Measurements from ENCODE around the gene DCLRE1C.
"Not testable (repeated sequence)": the region's sequence is repeated elsewhere in the genome, so short reads cannot be mapped to it uniquely, and the experiment has no call there.

DCLRE1C gene

GRCh38 chr10:14958872-14959220 lies 5.0 kb upstream of the DCLRE1C start:
- H3K9me3 Mint-ChIP-seq: no peaks in the 10 kb centered on the region
- peak overlapping the region; percentile 97 for H3K4me3 Mint-ChIP-seq
- H3K27me3 Mint-ChIP-seq (ENCODE audit: low read depth): no peaks in the 10 kb centered on the region
- H3K4me1 Mint-ChIP-seq (ENCODE audit: low read depth): peaks cover 28% of the 10 kb centered on the region
- DNase-seq (ENCODE audit: low spot score): no peak
- peaks cover 1% of the 10 kb centered on the region for H3K36me3 Mint-ChIP-seq (ENCODE audit: low read depth)
- peak overlapping the region; percentile 98 for H3K27ac Mint-ChIP-seq

GRCh38 chr10:14954934-14955333 lies 1.0 kb upstream of the DCLRE1C start:
- Mint-ChIP-seq H3K27ac (peak overlapping the region; percentile 97), H3K4me1 (ENCODE audit: low read depth) (peaks cover 41% of the 10 kb centered on the region), H3K36me3 (ENCODE audit: low read depth) (peaks cover 21% of the 10 kb centered on the region), H3K27me3 (ENCODE audit: low read depth) (no peaks in the 10 kb centered on the region), H3K4me3 (peak overlapping the region; percentile 91), H3K9me3 (no peaks in the 10 kb centered on the region)
- DNase-seq (ENCODE audit: low spot score): no peak

GRCh38 chr10:14953424-14954000 lies 384 bp downstream of the DCLRE1C start:
- DNase-seq (ENCODE audit: low spot score): peak; percentile 17
- peaks cover 44% of the 10 kb centered on the region for H3K4me1 Mint-ChIP-seq (ENCODE audit: low read depth)
- H3K27me3 Mint-ChIP-seq (ENCODE audit: low read depth): no peaks in the 10 kb centered on the region
- H3K27ac Mint-ChIP-seq: peak overlapping the region; percentile 97
- no peaks in the 10 kb centered on the region for H3K9me3 Mint-ChIP-seq
- peak overlapping the region; percentile 91 for H3K4me3 Mint-ChIP-seq
- peaks cover 31% of the 10 kb centered on the region for H3K36me3 Mint-ChIP-seq (ENCODE audit: low read depth)

- H3K27ac Mint-ChIP-seq: peak overlapping the region; percentile 97
- DNase-seq (ENCODE audit: low spot score): no peak
- H3K36me3 Mint-ChIP-seq (ENCODE audit: low read depth): peaks cover 36% of the 10 kb centered on the region
- H3K4me3 Mint-ChIP-seq: peak overlapping the region; percentile 91
- H3K4me1 Mint-ChIP-seq (ENCODE audit: low read depth): peaks cover 43% of the 10 kb centered on the region
- no peaks in the 10 kb centered on the region for H3K27me3 Mint-ChIP-seq (ENCODE audit: low read depth)
- no peaks in the 10 kb centered on the region for H3K9me3 Mint-ChIP-seq
These were observed 959 bp downstream of the DCLRE1C start for GRCh38 chr10:14952851-14953423.

- peaks cover 58% of the 10 kb centered on the region for H3K36me3 Mint-ChIP-seq (ENCODE audit: low read depth)
- H3K4me1 Mint-ChIP-seq (ENCODE audit: low read depth): peaks cover 32% of the 10 kb centered on the region
- peak overlapping the region; percentile 54 for H3K4me3 Mint-ChIP-seq
- H3K9me3 Mint-ChIP-seq: no peaks in the 10 kb centered on the region
- no peak overlapping the region for H3K27ac Mint-ChIP-seq
- no peak for DNase-seq (ENCODE audit: low spot score)
- H3K27me3 Mint-ChIP-seq (ENCODE audit: low read depth): no peaks in the 10 kb centered on the region
These were observed 4.6 kb downstream of the DCLRE1C start for GRCh38 chr10:14949291-14949690.

- H3K27ac Mint-ChIP-seq: no peak overlapping the region
- H3K4me3 Mint-ChIP-seq: no peak overlapping the region
- peaks cover 28% of the 10 kb centered on the region for H3K4me1 Mint-ChIP-seq (ENCODE audit: low read depth)
- peaks cover 59% of the 10 kb centered on the region for H3K36me3 Mint-ChIP-seq (ENCODE audit: low read depth)
- DNase-seq (ENCODE audit: low spot score): no peak
- no peaks in the 10 kb centered on the region for H3K9me3 Mint-ChIP-seq
- no peaks in the 10 kb centered on the region for H3K27me3 Mint-ChIP-seq (ENCODE audit: low read depth)
These were observed 6.6 kb downstream of the DCLRE1C start for GRCh38 chr10:14947268-14947667.

GRCh38 chr10:14945108-14945507 lies 8.8 kb downstream of the DCLRE1C start:
- Mint-ChIP-seq H3K27me3 (ENCODE audit: low read depth) (no peaks in the 10 kb centered on the region), H3K27ac (no peak overlapping the region), H3K36me3 (ENCODE audit: low read depth) (peaks cover 50% of the 10 kb centered on the region), H3K9me3 (no peaks in the 10 kb centered on the region), H3K4me1 (ENCODE audit: low read depth) (peaks cover 16% of the 10 kb centered on the region), H3K4me3 (no peak overlapping the region)
- no peak for DNase-seq (ENCODE audit: low spot score)

GRCh38 chr10:14942950-14943338 lies 11.0 kb downstream of the DCLRE1C start:
- Mint-ChIP-seq H3K4me1 (ENCODE audit: low read depth) (peaks cover 14% of the 10 kb centered on the region), H3K36me3 (ENCODE audit: low read depth) (peaks cover 41% of the 10 kb centered on the region)
- H3K27me3 Mint-ChIP-seq (ENCODE audit: low read depth); H3K4me3 Mint-ChIP-seq; H3K9me3 Mint-ChIP-seq; H3K27ac Mint-ChIP-seq; DNase-seq (ENCODE audit: low spot score): not testable (repeated sequence)

- Mint-ChIP-seq H3K4me1 (ENCODE audit: low read depth) (peaks cover 14% of the 10 kb centered on the region), H3K36me3 (ENCODE audit: low read depth) (peaks cover 40% of the 10 kb centered on the region), H3K27ac (peak overlapping the region; percentile 23)
- not testable (repeated sequence) for H3K27me3 Mint-ChIP-seq (ENCODE audit: low read depth); DNase-seq (ENCODE audit: low spot score); H3K4me3 Mint-ChIP-seq; H3K9me3 Mint-ChIP-seq
These were observed 11.5 kb downstream of the DCLRE1C start for GRCh38 chr10:14942147-14942949.

- DNase-seq (ENCODE audit: low spot score): peak; percentile 47
- not testable (repeated sequence) for H3K4me3 Mint-ChIP-seq; H3K9me3 Mint-ChIP-seq; H3K27me3 Mint-ChIP-seq (ENCODE audit: low read depth)
- Mint-ChIP-seq H3K27ac (peak overlapping the region; percentile 17), H3K36me3 (ENCODE audit: low read depth) (peaks cover 38% of the 10 kb centered on the region), H3K4me1 (ENCODE audit: low read depth) (peaks cover 14% of the 10 kb centered on the region)
These were observed 14.9 kb downstream of the DCLRE1C start for GRCh38 chr10:14938971-14939370.

- Mint-ChIP-seq H3K4me3 (no peak overlapping the region), H3K27ac (no peak overlapping the region), H3K4me1 (ENCODE audit: low read depth) (peaks cover 5% of the 10 kb centered on the region), H3K36me3 (ENCODE audit: low read depth) (peaks cover 49% of the 10 kb centered on the region), H3K27me3 (ENCODE audit: low read depth) (no peaks in the 10 kb centered on the region), H3K9me3 (no peaks in the 10 kb centered on the region)
- no peak for DNase-seq (ENCODE audit: low spot score)
These were observed 17.3 kb downstream of the DCLRE1C start for GRCh38 chr10:14936584-14936983.

GRCh38 chr10:14930610-14931009 lies 23.3 kb downstream of the DCLRE1C start:
- no peak for DNase-seq (ENCODE audit: low spot score)
- Mint-ChIP-seq H3K27me3 (ENCODE audit: low read depth) (no peaks in the 10 kb centered on the region), H3K36me3 (ENCODE audit: low read depth) (peaks cover 65% of the 10 kb centered on the region), H3K4me3 (no peak overlapping the region), H3K27ac (no peak overlapping the region), H3K4me1 (ENCODE audit: low read depth) (peaks cover 2% of the 10 kb centered on the region), H3K9me3 (no peaks in the 10 kb centered on the region)

- Mint-ChIP-seq H3K4me1 (ENCODE audit: low read depth) (peaks cover 2% of the 10 kb centered on the region), H3K27me3 (ENCODE audit: low read depth) (no peaks in the 10 kb centered on the region), H3K27ac (no peak overlapping the region), H3K36me3 (ENCODE audit: low read depth) (peaks cover 72% of the 10 kb centered on the region), H3K9me3 (no peaks in the 10 kb centered on the region), H3K4me3 (no peak overlapping the region)
- DNase-seq (ENCODE audit: low spot score): no peak
These were observed 27.0 kb downstream of the DCLRE1C start for GRCh38 chr10:14926722-14927416.

- Mint-ChIP-seq H3K27ac (no peak overlapping the region), H3K4me1 (ENCODE audit: low read depth) (peaks cover 3% of the 10 kb centered on the region), H3K4me3 (no peak overlapping the region), H3K9me3 (no peaks in the 10 kb centered on the region), H3K36me3 (ENCODE audit: low read depth) (peaks cover 74% of the 10 kb centered on the region), H3K27me3 (ENCODE audit: low read depth) (no peaks in the 10 kb centered on the region)
- DNase-seq (ENCODE audit: low spot score): no peak
These were observed 27.8 kb downstream of the DCLRE1C start for GRCh38 chr10:14926061-14926470.
